KMS-11 (cell line): Measurements from ENCODE around the gene B4GALT2.

Source experiments
- H2AFZ ChIP-seq: fragments of 200-600 bp; sonication (generic); 2 replicates; pipeline ENCODE4 v1.6.1; 2016; ENCODE audit warnings: antibody characterized with exemption, mixed run types, low read depth
- H3K27ac ChIP-seq: fragments of 200-600 bp; sonication (generic); 2 replicates; pipeline ENCODE4 v1.6.1; 2016; ENCODE audit warnings: mild to moderate bottlenecking, mixed run types
- H3K27me3 ChIP-seq: fragments of 200-600 bp; sonication (generic); 2 replicates; pipeline ENCODE4 v1.6.1; 2017; ENCODE audit warnings: mild to moderate bottlenecking, low read depth, mixed run types, moderate library complexity; ENCODE audit not compliant: insufficient read depth
- H3K36me3 ChIP-seq: fragments of 200-600 bp; sonication (generic); 2 replicates; pipeline ENCODE4 v1.6.1; 2017; ENCODE audit warnings: mild to moderate bottlenecking, mixed run types; ENCODE audit not compliant: insufficient read depth
- H3K4me1 ChIP-seq: fragments of 200-600 bp; sonication (generic); 2 replicates; pipeline ENCODE4 v1.6.1; 2016; ENCODE audit warnings: mild to moderate bottlenecking, low read depth, mixed run types; ENCODE audit not compliant: poor library complexity, severe bottlenecking
- H3K4me2 ChIP-seq: fragments of 200-600 bp; sonication (generic); 2 replicates; pipeline ENCODE4 v1.7.0; 2016; ENCODE audit warnings: mild to moderate bottlenecking, mixed run types
- H3K4me3 ChIP-seq: fragments of 200-600 bp; sonication (generic); IDR thresholded peaks from 2 replicates; pipeline ENCODE4 v1.6.1; 2017; ENCODE audit warnings: low read depth, low read length, mixed read lengths; ENCODE audit not compliant: insufficient read depth
- H3K79me2 ChIP-seq: fragments of 200-600 bp; sonication (generic); 2 replicates; pipeline ENCODE4 v1.6.1; 2016; ENCODE audit warnings: low read depth, mixed run types; ENCODE audit not compliant: insufficient read depth
- H3K9ac ChIP-seq: fragments of 200-600 bp; sonication (generic); 2 replicates; pipeline ENCODE4 v1.6.1; 2016; ENCODE audit warnings: mild to moderate bottlenecking, mixed run types
- H4K20me1 ChIP-seq: fragments of 200-600 bp; sonication (generic); 2 replicates; pipeline ENCODE4 v1.6.1; 2016; ENCODE audit warnings: mild to moderate bottlenecking, mixed run types; ENCODE audit not compliant: insufficient read depth
- TF ChIP-seq, protein P1 (sequence below): fragments of 200-600 bp; sonication (generic); conservative IDR thresholded peaks from 2 replicates; pipeline ENCODE4 v1.6.1; 2017; ENCODE audit warnings: low read depth, mild to moderate bottlenecking, antibody characterized with exemption, low read length, moderate library complexity, mixed read lengths

Gene B4GALT2

DNA sequence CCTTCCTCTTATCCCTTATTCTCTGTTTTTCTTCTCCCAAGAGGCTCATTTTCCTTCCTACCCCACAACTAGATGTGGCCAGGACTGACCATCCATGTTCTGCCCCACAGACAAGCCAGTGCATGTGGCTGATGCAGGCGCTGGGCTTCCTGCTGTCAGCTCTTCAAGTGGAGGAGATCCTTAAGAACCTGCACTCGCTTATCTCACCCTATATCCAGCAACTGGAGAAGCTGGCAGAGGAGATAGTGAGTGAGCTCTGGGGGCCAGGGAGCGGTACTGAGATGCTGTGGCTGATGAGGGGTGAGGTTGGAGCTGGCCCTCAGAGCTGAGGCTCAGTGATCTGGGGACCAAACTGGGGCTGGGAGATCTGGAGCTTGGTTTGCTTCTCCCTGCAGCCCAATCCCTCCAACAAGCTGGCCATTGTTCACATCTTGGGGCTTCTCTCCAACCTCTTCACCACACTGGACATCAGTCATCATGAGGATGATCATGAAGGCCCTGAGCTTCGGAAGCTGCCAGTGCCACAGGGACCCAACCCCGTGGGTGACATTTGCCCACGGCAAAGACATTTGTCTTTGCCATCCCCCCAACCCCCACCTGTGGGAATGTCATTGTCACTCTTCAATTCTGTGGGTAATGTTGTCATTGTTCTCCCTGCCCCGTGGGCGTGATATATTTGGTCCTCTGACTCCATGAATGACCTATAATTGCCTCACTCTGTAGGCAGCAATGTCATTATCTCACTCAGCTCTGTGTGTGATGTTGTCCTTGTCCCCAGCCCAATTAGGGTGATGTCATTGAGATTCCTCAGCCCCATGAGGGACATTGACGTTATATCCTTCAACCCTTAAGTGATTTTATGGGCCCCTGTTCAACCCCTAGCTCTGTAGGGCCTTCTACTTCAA lies 20.4 kb upstream of the B4GALT2 start:
- TF ChIP-seq, protein P1, sequence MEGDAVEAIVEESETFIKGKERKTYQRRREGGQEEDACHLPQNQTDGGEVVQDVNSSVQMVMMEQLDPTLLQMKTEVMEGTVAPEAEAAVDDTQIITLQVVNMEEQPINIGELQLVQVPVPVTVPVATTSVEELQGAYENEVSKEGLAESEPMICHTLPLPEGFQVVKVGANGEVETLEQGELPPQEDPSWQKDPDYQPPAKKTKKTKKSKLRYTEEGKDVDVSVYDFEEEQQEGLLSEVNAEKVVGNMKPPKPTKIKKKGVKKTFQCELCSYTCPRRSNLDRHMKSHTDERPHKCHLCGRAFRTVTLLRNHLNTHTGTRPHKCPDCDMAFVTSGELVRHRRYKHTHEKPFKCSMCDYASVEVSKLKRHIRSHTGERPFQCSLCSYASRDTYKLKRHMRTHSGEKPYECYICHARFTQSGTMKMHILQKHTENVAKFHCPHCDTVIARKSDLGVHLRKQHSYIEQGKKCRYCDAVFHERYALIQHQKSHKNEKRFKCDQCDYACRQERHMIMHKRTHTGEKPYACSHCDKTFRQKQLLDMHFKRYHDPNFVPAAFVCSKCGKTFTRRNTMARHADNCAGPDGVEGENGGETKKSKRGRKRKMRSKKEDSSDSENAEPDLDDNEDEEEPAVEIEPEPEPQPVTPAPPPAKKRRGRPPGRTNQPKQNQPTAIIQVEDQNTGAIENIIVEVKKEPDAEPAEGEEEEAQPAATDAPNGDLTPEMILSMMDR = no peak
- H3K4me2 ChIP-seq = no peak overlapping the region
- no peaks in the 10 kb centered on the region for H3K79me2 ChIP-seq
- no peak overlapping the region for H3K4me3 ChIP-seq
- H3K36me3 ChIP-seq = no peaks in the 10 kb centered on the region
- peaks cover 7% of the 10 kb centered on the region for H3K4me1 ChIP-seq
- H3K9ac ChIP-seq = no peak overlapping the region
- no peaks in the 10 kb centered on the region for H3K27me3 ChIP-seq
- H2AFZ ChIP-seq = no peak overlapping the region
- H3K27ac ChIP-seq = no peak overlapping the region
- no peaks in the 10 kb centered on the region for H4K20me1 ChIP-seq

DNA sequence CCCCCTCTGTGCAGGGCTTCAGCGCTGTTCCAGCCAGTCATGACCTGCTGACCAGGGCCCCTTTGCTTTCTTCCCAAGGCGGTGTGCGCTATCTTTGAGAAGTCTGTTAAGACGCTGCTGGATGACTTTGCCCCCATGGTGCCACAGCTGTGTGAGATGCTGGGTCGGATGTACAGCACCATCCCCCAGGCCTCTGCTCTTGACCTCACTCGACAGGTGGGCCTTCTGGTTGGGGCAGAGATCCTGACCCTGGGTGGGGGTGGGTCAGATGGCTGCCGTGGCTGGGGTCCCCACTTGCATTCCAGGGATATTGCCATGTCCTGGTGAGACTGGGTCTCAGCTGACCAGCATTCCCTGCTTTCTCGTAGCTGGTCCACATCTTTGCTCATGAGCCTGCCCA lies 18.2 kb upstream of the B4GALT2 start:
- TF ChIP-seq, protein P1 = no peak
- H3K36me3 ChIP-seq = no peaks in the 10 kb centered on the region
- H3K4me3 ChIP-seq = no peak overlapping the region
- no peaks in the 10 kb centered on the region for H4K20me1 ChIP-seq
- H3K27ac ChIP-seq = no peak overlapping the region
- H3K4me2 ChIP-seq = no peak overlapping the region
- peaks cover 7% of the 10 kb centered on the region for H3K4me1 ChIP-seq
- H3K79me2 ChIP-seq = no peaks in the 10 kb centered on the region
- no peak overlapping the region for H2AFZ ChIP-seq
- H3K27me3 ChIP-seq = no peaks in the 10 kb centered on the region
- no peak overlapping the region for H3K9ac ChIP-seq

DNA sequence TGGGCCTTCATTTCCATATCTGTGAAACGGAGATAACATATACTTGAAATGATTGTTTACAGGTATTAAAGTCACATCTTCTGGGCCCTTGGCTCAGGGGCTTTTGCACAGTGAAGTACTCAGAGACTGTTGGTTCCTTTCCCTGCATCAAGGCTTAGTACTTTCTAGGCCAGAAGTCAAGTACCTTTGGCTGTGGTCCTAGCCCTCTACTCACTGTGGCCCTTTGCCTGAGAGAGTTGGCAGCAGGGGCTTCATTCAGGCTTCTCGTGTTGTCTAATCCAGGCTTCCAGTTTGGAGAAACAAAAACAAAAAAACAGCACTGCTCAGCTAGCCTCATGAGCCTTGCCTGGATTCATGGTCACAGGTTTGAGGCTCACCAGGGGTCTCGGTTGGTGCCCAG lies 17.3 kb upstream of the B4GALT2 start:
- Histone ChIP-seq H3K4me1 (peaks cover 7% of the 10 kb centered on the region), H4K20me1 (no peaks in the 10 kb centered on the region), H3K27me3 (no peaks in the 10 kb centered on the region), H3K4me3 (no peak overlapping the region), H3K79me2 (no peaks in the 10 kb centered on the region), H2AFZ (no peak overlapping the region), H3K36me3 (no peaks in the 10 kb centered on the region), H3K9ac (no peak overlapping the region), H3K4me2 (no peak overlapping the region), H3K27ac (no peak overlapping the region)
- TF ChIP-seq, protein P1 = no peak

DNA sequence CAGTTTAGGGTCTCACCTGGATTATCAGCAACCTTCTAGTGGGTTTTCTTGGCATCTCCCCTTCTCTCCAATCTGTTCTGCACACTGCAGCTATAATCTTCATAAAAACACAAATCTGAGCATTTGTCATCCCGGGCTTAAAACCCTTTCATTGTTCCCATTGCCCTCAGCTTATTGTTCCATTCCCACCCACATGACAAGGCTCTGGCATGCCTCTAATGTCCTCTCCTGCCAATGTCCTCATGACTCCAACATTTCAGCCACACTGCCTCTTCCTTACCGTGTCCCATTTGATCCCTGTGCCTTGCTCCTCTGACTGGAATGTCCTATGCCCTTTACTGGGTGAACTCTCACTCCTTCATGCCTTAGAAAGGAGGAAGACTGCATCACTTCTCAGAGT lies 16.7 kb upstream of the B4GALT2 start:
- H3K36me3 ChIP-seq = no peaks in the 10 kb centered on the region
- H3K4me1 ChIP-seq = peaks cover 7% of the 10 kb centered on the region
- H3K9ac ChIP-seq = no peak overlapping the region
- no peaks in the 10 kb centered on the region for H3K27me3 ChIP-seq
- H2AFZ ChIP-seq = no peak overlapping the region
- H3K79me2 ChIP-seq = no peaks in the 10 kb centered on the region
- no peak overlapping the region for H3K4me2 ChIP-seq
- TF ChIP-seq, protein P1 = no peak
- H4K20me1 ChIP-seq = no peaks in the 10 kb centered on the region
- H3K4me3 ChIP-seq = no peak overlapping the region
- no peak overlapping the region for H3K27ac ChIP-seq
